HepG2 (cell line): Measurements from ENCODE around the gene NFIC. TPM values are rescaled to one million over a fixed set of nuclear protein-coding genes. Genes with fewer than 3 reads are reported as not detected.
A peak's percentile ranks its signal among the peaks of the same experiment; 100 is the strongest.

Experiments used
- ATF1 ChIP-seq: IDR thresholded peaks from 2 replicates; pipeline ENCODE4 v1.6.1; 2016; ENCODE audit warnings: mild to moderate bottlenecking, control low read depth
- ATF2 ChIP-seq: sonication (generic); formaldehyde crosslinking; IDR thresholded peaks from 2 replicates; pipeline ENCODE4 v1.4.0; 2020; ENCODE audit warnings: missing genetic modification reagents
- IRX3 ChIP-seq: sonication (generic); formaldehyde crosslinking; IDR thresholded peaks from 2 replicates; pipeline ENCODE4 v1.8.1; 2023; ENCODE audit warnings: mild to moderate bottlenecking, low read depth, missing genetic modification reagents, borderline replicate concordance
- JUND ChIP-seq: sonication (generic); formaldehyde crosslinking; IDR thresholded peaks from 2 replicates; pipeline ENCODE4 v1.8.0; 2022; ENCODE audit warnings: mild to moderate bottlenecking, missing genetic modification reagents
- POLR2A ChIP-seq, 2 experiments: IDR thresholded peaks; 2 replicates each; pipeline ENCODE4 v1.6.1; 2011; ENCODE audit warnings: low read depth in 2 of 2, low read length in 2 of 2, mild to moderate bottlenecking in 1 of 2, moderate library complexity in 1 of 2; ENCODE audit not compliant: insufficient read depth in 1 of 2
- PPARG ChIP-seq: conservative IDR thresholded peaks from 2 replicates; pipeline ENCODE4 v1.6.1; 2016; ENCODE audit warnings: missing biosample characterization, missing genetic modification reagents
- PREB ChIP-seq: sonication (generic); formaldehyde crosslinking; IDR thresholded peaks from 2 replicates; pipeline ENCODE4 v1.4.0; 2020; ENCODE audit warnings: missing genetic modification reagents
- RARA ChIP-seq: IDR thresholded peaks from 2 replicates; pipeline ENCODE4 v1.6.1; 2016; ENCODE audit warnings: missing genetic modification reagents, missing compliant biosample characterization
- TBL1XR1 ChIP-seq: fragments of 150-350 bp; IDR thresholded peaks from 2 replicates; pipeline ENCODE4 v1.6.1; 2014; ENCODE audit warnings: borderline replicate concordance, low read length; ENCODE audit not compliant: partially characterized antibody
- ZBTB2 ChIP-seq: sonication (generic); formaldehyde crosslinking; IDR thresholded peaks from 2 replicates; pipeline ENCODE4 v1.8.0; 2022; ENCODE audit warnings: low read depth, missing genetic modification reagents
- ZNF224 ChIP-seq: sonication (generic); formaldehyde crosslinking; IDR thresholded peaks from 2 replicates; pipeline ENCODE4 v1.5.0; 2020; ENCODE audit warnings: mild to moderate bottlenecking, missing genetic modification reagents
- ZNF749 ChIP-seq: sonication (generic); formaldehyde crosslinking; IDR thresholded peaks from 2 replicates; pipeline ENCODE4 v1.8.0; 2022; ENCODE audit warnings: mild to moderate bottlenecking, missing genetic modification reagents, moderate library complexity, borderline replicate concordance
- ZNF784 ChIP-seq: sonication (generic); formaldehyde crosslinking; IDR thresholded peaks from 2 replicates; pipeline ENCODE4 v1.5.1; 2020; ENCODE audit warnings: missing genetic modification reagents, mild to moderate bottlenecking, borderline replicate concordance
- ZSCAN20 ChIP-seq: sonication (generic); formaldehyde crosslinking; IDR thresholded peaks from 2 replicates; pipeline ENCODE4 v1.4.0; 2020; ENCODE audit warnings: missing genetic modification reagents, mild to moderate bottlenecking, borderline replicate concordance
- ZSCAN22 ChIP-seq: sonication (generic); formaldehyde crosslinking; IDR thresholded peaks from 2 replicates; pipeline ENCODE4 v1.4.0; 2020; ENCODE audit warnings: mild to moderate bottlenecking, missing genetic modification reagents
- polyA plus RNA-seq, 8 experiments: library from polyadenylated mRNA; depleted of rRNA in 3 of 8; stranded (reverse) in 7 of 8; unstranded in 1 of 8; fragments of >200 nt; fragmentation: Illumina TruSeq in 4 of 8; extraction: Trizol in 4 of 8; gene quantifications; 2 replicates each; pipeline versions ENCODE4 v1.2.1 to v1.2.3, GENCODE V29; 2011 to 2016; ENCODE audit warnings: low read depth in 4 of 8, missing spikeins in 1 of 8, mixed read lengths in 1 of 8; ENCODE audit not compliant: insufficient read depth in 1 of 8
- total RNA-seq, 5 experiments: library from RNA; depleted of rRNA; stranded (reverse); fragments of >200 nt; fragmentation: Illumina TruSeq; extraction: Trizol; gene quantifications; 2 replicates each; pipeline ENCODE4 v1.2.3, GENCODE V29; 2016; ENCODE audit warnings: low read depth in 1 of 5
- TF ChIP-seq, protein P1 (sequence below): sonication (generic); formaldehyde crosslinking; IDR thresholded peaks from 2 replicates; pipeline ENCODE4 v1.4.0; 2020; ENCODE audit warnings: missing genetic modification reagents; ENCODE audit errors: not compliant biosample characterization
- TF ChIP-seq, protein P2 (sequence below): sonication (generic); formaldehyde crosslinking; IDR thresholded peaks from 2 replicates; pipeline ENCODE4 v1.5.1; 2020; ENCODE audit warnings: mild to moderate bottlenecking, missing genetic modification reagents, borderline replicate concordance

Gene NFIC
- total and polyA plus RNA-seq, 2 of the 13 experiments (the other 11 are each of a cell fraction or from before 2014, with no cell fraction given): 1.3 to 2.5 TPM

DNA sequence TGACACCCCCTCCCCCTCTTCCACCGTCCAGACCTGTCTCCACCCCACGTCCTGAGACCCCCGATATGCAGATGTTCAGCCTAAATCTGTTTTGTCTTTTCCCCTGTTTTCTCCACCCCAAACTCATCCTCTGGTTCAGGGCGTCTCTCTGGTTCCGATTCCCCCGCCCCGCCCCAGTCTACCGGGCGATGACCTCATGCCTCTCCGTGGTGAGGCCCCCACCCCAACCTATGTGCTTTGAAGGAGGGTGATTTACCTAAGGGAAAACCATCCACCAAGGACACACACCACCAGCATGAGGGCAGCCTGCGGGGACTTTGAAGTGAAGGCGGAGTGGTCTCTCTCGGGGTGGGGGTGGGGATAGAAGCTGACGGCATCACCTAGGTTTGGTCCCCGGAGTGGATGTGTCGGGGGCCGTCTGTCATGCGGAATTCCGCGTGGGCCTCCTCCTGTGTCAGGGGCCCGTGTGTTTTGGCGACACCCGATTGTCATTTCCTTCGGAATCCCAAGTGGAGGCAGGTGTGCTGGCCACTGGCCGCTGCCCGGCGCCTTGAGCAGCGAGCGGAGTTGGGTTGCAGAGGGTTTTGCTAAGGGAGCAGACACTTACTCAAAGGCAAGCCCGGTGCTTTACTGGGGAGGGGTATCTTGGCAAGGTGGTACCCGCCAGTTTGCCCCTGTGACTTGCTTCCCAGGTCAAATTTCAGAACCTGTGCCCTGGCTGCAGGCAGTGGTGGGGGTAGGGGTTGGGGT, 141.2 kb downstream of the NFIC start (continued):
- TF ChIP-seq TBL1XR1: no peak
- TF ChIP-seq, protein P1, sequence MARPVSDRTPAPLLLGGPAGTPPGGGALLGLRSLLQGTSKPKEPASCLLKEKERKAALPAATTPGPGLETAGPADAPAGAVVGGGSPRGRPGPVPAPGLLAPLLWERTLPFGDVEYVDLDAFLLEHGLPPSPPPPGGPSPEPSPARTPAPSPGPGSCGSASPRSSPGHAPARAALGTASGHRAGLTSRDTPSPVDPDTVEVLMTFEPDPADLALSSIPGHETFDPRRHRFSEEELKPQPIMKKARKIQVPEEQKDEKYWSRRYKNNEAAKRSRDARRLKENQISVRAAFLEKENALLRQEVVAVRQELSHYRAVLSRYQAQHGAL (CRISPR knock-in tag): no peak
- TF ChIP-seq ZNF224 (CRISPR knock-in tag): no peak
- TF ChIP-seq ZSCAN22 (CRISPR knock-in tag): no peak
- TF ChIP-seq POLR2A (IDR thresholded peaks at IDR 0.05; ENCODE audit: insufficient read depth in 1 of 2, low read depth in 2 of 2, low read length in 2 of 2): 0 out of 4 replicates have a peak, but pooled peaks of 1 of the 2 experiments have one; percentile 25
- no peak for TF ChIP-seq ZBTB2 (CRISPR knock-in tag)
- peak; percentile 23; the same call in 1 of the 2 replicates for TF ChIP-seq RARA (CRISPR knock-in tag)
- no peak for TF ChIP-seq PREB (CRISPR knock-in tag)
- TF ChIP-seq ZNF749 (CRISPR knock-in tag): no peak
- no peak for TF ChIP-seq ZSCAN20 (CRISPR knock-in tag)
- peak; percentile 81 for TF ChIP-seq JUND (CRISPR knock-in tag)
- no peak for TF ChIP-seq IRX3
- TF ChIP-seq, protein P2, sequence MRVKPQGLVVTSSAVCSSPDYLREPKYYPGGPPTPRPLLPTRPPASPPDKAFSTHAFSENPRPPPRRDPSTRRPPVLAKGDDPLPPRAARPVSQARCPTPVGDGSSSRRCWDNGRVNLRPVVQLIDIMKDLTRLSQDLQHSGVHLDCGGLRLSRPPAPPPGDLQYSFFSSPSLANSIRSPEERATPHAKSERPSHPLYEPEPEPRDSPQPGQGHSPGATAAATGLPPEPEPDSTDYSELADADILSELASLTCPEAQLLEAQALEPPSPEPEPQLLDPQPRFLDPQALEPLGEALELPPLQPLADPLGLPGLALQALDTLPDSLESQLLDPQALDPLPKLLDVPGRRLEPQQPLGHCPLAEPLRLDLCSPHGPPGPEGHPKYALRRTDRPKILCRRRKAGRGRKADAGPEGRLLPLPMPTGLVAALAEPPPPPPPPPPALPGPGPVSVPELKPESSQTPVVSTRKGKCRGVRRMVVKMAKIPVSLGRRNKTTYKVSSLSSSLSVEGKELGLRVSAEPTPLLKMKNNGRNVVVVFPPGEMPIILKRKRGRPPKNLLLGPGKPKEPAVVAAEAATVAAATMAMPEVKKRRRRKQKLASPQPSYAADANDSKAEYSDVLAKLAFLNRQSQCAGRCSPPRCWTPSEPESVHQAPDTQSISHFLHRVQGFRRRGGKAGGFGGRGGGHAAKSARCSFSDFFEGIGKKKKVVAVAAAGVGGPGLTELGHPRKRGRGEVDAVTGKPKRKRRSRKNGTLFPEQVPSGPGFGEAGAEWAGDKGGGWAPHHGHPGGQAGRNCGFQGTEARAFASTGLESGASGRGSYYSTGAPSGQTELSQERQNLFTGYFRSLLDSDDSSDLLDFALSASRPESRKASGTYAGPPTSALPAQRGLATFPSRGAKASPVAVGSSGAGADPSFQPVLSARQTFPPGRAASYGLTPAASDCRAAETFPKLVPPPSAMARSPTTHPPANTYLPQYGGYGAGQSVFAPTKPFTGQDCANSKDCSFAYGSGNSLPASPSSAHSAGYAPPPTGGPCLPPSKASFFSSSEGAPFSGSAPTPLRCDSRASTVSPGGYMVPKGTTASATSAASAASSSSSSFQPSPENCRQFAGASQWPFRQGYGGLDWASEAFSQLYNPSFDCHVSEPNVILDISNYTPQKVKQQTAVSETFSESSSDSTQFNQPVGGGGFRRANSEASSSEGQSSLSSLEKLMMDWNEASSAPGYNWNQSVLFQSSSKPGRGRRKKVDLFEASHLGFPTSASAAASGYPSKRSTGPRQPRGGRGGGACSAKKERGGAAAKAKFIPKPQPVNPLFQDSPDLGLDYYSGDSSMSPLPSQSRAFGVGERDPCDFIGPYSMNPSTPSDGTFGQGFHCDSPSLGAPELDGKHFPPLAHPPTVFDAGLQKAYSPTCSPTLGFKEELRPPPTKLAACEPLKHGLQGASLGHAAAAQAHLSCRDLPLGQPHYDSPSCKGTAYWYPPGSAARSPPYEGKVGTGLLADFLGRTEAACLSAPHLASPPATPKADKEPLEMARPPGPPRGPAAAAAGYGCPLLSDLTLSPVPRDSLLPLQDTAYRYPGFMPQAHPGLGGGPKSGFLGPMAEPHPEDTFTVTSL (CRISPR knock-in tag): no peak
- 0 out of 2 replicates have a peak, but pooled peaks have one; percentile 57 for TF ChIP-seq ZNF784 (CRISPR knock-in tag)
- no peak for TF ChIP-seq ATF1 (CRISPR knock-in tag)
- no peak for TF ChIP-seq PPARG (CRISPR knock-in tag)
- TF ChIP-seq ATF2 (CRISPR knock-in tag): peak; percentile 85
